Aorta (tissue), 5 donors: ENCODE data around the gene STX10. TPM values are rescaled to one million over a fixed set of nuclear protein-coding genes. Genes with fewer than 3 reads are reported as not detected.
A peak's percentile ranks its signal among the peaks of the same experiment; 100 is the strongest.

Experiments
- ATAC-seq: fragments of 200-7000 bp; cut with Tn5 transposase; one replicate; pipeline ENCODE4 v1.9.1; 2022; ENCODE audit warnings: moderate library complexity; ENCODE audit not compliant: low FRiP score
- DNase-seq, 2 donors: peaks; one replicate each; pipeline ENCODE4 v3.0.0-alpha.2; 2020
- H3K27ac ChIP-seq, 2 donors: one replicate each; pipeline ENCODE4 v1.5.1; 2013; ENCODE audit warnings: low read length in 2 of 2, mild to moderate bottlenecking in 2 of 2, moderate library complexity in 2 of 2, control low read depth in 1 of 2, inconsistent platforms in 1 of 2, low read depth in 1 of 2
- H3K27me3 ChIP-seq, 2 donors: one replicate each; pipeline ENCODE4 v1.6.1; 2013; ENCODE audit warnings: control low read depth in 1 of 2, low read length in 1 of 2, mild to moderate bottlenecking in 1 of 2, moderate library complexity in 1 of 2; ENCODE audit not compliant: insufficient read depth in 2 of 2, control insufficient read depth in 1 of 2
- H3K36me3 ChIP-seq, 2 donors: one replicate each; pipeline ENCODE4 v1.6.1; 2013; ENCODE audit warnings: control low read depth in 1 of 2, low read length in 1 of 2, mild to moderate bottlenecking in 1 of 2; ENCODE audit not compliant: insufficient read depth in 2 of 2, control insufficient read depth in 1 of 2
- H3K4me1 ChIP-seq, 2 donors: one replicate each; pipeline ENCODE4 v1.6.1; 2013; ENCODE audit warnings: low read length in 2 of 2, control low read depth in 1 of 2, mild to moderate bottlenecking in 1 of 2, moderate library complexity in 1 of 2; ENCODE audit not compliant: insufficient read depth in 2 of 2, control insufficient read depth in 1 of 2
- H3K4me3 ChIP-seq, 2 donors: one replicate each; pipeline ENCODE4 v1.5.1; 2013; ENCODE audit warnings: low read length in 2 of 2, control low read depth in 1 of 2, mild to moderate bottlenecking in 1 of 2
- H3K9me3 ChIP-seq: one replicate; pipeline ENCODE4 v1.6.1; 2013; ENCODE audit warnings: mild to moderate bottlenecking, low read length; ENCODE audit not compliant: control insufficient read depth
- WGBS, 2 donors: extraction: QIAGEN DNeasy Blood & Tissue Kit; methylation state at CpG; one replicate each; pipeline ENCODE4 v1.1.7; 2013; 5-methylcytosine and 5-hydroxymethylcytosine counted together
- intact Hi-C, 2 donors: fragments of 100-400 bp; cut with DNase I; formaldehyde crosslinking; loops; one replicate each; pipeline versions ENCODE4 v1.14.2 to v1.15.0; 2022
- polyA plus RNA-seq, 2 donors: library from polyadenylated mRNA; stranded (reverse); fragments of 200-250 nt; gene quantifications; one replicate each; pipeline ENCODE4 v1.2.3, GENCODE V29; 2013
- total RNA-seq, 2 donors: library from RNA; stranded (reverse); fragmentation: NEBNext Ultra II Directional; extraction: Animal tissue kit (Norgen Biotek cat#: 25700); gene quantifications; one replicate each; pipeline ENCODE4 v1.2.1, GENCODE V29; 2021
- donor health status: healthy with polysubstance abuse.
- donor health status: Bipolar disorder and iron deficiency.
- donor health status: DM: no; HTN: no; CAD: no.
- donor health status: DM: no; HTN: no; CAD: no.
- donor health status: DM: yes; HTN: yes; CAD: no.

STX10 gene
- total and polyA plus RNA-seq, 4 donors, result 33.0 to 105 (median 58.9) TPM

DNA sequence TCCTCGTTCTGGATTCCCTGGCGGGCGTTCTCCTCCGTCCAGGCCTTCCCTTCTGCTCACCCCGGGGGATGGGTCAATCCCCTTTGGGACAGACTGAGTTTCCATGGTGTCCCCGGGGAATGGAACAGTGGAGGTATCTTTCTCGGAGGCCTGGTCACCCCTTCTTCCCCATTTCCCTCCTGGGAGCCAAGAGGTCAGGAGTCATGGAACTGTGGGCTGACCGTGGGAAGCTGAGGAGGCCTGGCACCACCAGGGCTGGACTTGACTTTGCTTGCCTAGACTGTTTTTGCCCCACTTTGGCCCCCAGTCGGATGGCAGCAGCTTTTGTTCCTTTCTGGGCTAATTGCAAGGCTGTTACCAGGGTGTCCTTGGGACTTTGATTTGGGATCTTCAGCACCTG is 30.1 kb downstream of the STX10 start:
- Histone ChIP-seq H3K27me3 (no peaks in the 10 kb centered on the region), H3K36me3 (no peaks in the 10 kb centered on the region), H3K9me3 (no peaks in the 10 kb centered on the region), H3K4me1 (peaks cover 0 to 2% of the 10 kb centered on the region in 2 donors), H3K27ac (no peak overlapping the region), H3K4me3 (no peak overlapping the region)
- DNase-seq (no peak), ATAC-seq (no peak)
- 73% methylated on average over 9 of the region's 9 CpGs for WGBS, 2 donors
- intact Hi-C loops, result no loop called here

DNA sequence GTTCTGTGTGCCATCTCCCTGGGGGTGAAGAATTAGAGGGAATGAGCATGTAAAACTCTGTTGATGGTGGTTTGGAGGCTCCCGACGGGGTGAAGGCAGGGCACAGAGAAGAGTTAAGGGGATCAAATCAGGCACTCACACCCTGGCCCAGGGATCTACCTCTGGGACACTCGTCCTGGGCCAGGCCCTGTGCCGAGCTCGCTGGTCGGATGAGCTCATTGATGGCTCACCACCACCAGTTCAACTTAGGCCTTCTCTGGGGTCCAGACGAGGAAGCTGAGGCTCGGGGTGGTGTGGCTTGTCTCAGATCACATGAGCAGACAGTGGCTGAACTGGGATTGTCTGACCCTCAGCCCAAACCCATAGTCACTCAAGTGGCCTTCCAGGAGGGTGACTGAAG is 30.5 kb downstream of the STX10 start:
- Histone ChIP-seq H3K36me3 (no peaks in the 10 kb centered on the region), H3K27me3 (no peaks in the 10 kb centered on the region), H3K4me1 (peaks cover 0 to 2% of the 10 kb centered on the region in 2 donors), H3K4me3 (no peak overlapping the region), H3K9me3 (no peaks in the 10 kb centered on the region), H3K27ac (no peak overlapping the region)
- ATAC-seq (no peak), DNase-seq (no peak)
- intact Hi-C loops, result no loop called here
- WGBS, 2 donors, result 60 to 71% methylated on average over 8 of the region's 8 CpGs

DNA sequence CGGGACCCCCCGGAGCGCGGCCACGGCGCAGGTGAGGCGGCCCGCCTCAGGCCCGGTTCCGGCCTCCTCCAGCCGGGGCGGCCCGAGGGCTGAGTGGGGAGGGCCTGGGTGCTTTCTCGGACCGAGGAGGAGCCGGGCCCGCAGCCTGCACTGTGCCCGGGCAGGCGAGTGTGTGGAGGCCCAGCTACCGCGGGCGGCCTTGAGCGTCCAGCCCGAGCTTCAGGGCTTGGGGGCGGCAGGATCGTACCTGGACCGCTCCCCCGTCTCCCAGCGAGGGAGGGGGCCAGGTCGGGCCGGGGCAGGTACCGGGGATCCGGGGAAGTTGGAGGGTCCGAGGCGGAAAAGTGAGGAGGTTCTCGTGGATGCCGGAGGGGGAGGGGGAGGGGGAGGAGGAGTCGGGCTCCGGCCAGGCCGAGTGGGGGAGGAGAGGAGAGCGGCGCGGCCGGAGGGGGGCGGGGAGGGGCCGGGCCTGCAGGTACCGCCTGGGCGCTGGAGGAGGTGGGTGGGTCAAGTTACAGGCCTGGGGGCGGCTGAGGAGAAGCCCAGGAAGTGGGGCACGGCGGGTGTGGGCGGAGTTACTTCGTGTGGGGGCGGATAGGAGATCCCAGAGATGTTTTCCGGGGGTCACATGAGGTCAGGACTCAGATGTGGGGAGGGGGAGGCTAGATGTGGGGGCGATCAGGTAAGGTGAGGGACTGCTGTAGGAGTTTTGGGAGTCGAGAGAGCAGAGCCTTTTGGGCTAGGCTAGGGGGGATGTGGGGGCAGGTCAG is 31.6 kb downstream of the STX10 start:
- H3K9me3 ChIP-seq, result no peaks in the 10 kb centered on the region
- intact Hi-C loops, result no loop called here
- peak overlapping the region; percentile 86 to 94 for H3K4me3 ChIP-seq
- no peaks in the 10 kb centered on the region for H3K36me3 ChIP-seq
- peak; percentile 69 to 82 for DNase-seq
- H3K4me1 ChIP-seq, result peaks cover 0 to 2% of the 10 kb centered on the region in 2 donors
- no peak for ATAC-seq
- peak overlapping the region in 1 of 2 donors; percentile 38 for H3K27ac ChIP-seq
- 1% methylated on average over 36 to 57 of the region's 57 CpGs for WGBS, 2 donors
- no peaks in the 10 kb centered on the region for H3K27me3 ChIP-seq

DNA sequence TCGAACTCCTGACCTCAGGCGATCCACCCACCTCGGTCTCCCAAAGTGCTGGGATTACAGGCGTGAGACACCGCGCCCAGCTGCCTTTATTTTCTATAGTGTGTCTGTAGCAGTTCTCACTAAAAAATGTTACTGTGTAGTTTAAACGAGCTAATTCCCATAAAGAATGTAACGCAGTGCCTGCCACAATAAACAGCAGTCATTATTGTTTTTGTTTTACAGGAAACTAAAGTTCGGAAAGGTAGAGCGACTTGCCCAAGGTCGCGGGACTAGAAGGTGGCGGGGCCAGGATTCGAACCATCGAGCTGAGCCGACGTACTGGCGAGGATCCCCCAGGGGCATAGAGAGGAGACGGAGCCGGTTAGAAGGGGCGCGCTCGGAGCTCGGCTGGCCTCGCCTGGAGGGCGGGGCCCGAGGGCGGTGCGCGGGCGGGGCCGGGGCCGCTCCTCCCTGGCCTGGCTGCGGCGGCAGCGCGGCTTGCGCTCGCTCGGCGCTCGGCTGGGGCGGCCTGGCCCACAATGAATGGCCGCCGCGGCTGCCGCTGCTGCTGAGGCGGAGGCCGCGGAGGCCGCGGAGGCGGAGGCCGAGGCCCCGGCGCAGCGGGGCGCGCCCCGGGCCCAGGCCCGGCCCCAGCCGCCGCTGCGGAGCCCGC is 32.3 kb downstream of the STX10 start, which contains the start of gene NACC1:
NACC1 (plus strand) TSS at position 493 of the 652 bp plus-strand sequence. CDS start 16,944 bp downstream, outside the sequence.
- H3K27me3 ChIP-seq, result no peaks in the 10 kb centered on the region

DNA sequence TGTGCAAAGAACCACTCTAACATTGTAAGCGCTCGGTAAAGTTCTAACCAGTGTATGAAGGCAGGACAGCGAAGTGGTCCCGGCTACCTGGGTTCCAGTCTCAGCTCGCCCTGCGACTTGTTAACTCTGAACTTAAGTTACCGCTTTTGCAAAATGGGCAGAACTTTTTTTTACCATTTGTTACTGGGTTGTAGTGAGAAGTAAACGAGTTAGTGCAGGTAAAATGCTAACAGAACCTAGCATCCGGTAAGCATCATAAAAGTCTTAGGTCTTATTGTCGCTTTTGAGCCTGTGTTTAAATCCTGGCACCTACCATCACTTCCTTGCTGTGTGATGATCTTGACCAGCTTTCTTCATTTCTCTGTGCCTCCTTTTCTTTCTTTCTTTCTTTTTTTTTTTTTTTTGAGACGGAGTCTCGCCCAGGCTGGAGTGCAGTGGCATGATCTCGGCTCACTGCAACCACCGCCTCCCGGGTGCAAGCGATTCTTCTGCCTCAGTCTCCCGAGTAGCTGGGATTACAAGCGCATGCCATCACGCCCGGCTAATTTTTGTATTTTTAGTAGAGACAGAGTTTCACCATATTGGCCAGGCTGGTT is 32.9 kb downstream of the STX10 start:
- ATAC-seq, result peak; percentile 21
- peaks cover 0 to 2% of the 10 kb centered on the region in 2 donors for H3K4me1 ChIP-seq
- peak overlapping the region; percentile 22 to 44 for H3K4me3 ChIP-seq
- peaks cover 0 to 3% of the 10 kb centered on the region in 2 donors for H3K36me3 ChIP-seq
- H3K9me3 ChIP-seq, result no peaks in the 10 kb centered on the region
- no peaks in the 10 kb centered on the region for H3K27me3 ChIP-seq
- DNase-seq, result no peak
- WGBS, 2 donors, result 5 to 7% methylated on average over 20 of the region's 20 CpGs
- H3K27ac ChIP-seq, result peak overlapping the region in 1 of 2 donors; percentile 14
- intact Hi-C loops, result loop anchor here in 1 of 2 donors (2.0 kb wide), 1 partner anchor 34 kb away; the partner anchor contains the start of genes IER2 and STX10

More for the DNA sequence above, 32.3 kb downstream of the STX10 start, which contains the start of gene NACC1:
- H3K9me3 ChIP-seq, result no peaks in the 10 kb centered on the region
- peak within 1 kb of the TSS; percentile 86 to 94 for H3K4me3 ChIP-seq
- intact Hi-C loops, result loop anchor here in 1 of 2 donors (2.0 kb wide), 1 partner anchor 33 kb away; the partner anchor contains the start of genes IER2 and STX10
- H3K36me3 ChIP-seq, result peaks cover 0 to under 1% of the 10 kb centered on the region in 2 donors
- DNase-seq (peak; percentile 93 to 95), ATAC-seq (peak; percentile 97)
- H3K27ac ChIP-seq, result peak within 1 kb of the TSS in 1 of 2 donors; percentile 38
- H3K4me1 ChIP-seq, result peaks cover 0 to 2% of the 10 kb centered on the region in 2 donors
- 2% methylated on average over 53 to 65 of the region's 65 CpGs for WGBS, 2 donors

DNA sequence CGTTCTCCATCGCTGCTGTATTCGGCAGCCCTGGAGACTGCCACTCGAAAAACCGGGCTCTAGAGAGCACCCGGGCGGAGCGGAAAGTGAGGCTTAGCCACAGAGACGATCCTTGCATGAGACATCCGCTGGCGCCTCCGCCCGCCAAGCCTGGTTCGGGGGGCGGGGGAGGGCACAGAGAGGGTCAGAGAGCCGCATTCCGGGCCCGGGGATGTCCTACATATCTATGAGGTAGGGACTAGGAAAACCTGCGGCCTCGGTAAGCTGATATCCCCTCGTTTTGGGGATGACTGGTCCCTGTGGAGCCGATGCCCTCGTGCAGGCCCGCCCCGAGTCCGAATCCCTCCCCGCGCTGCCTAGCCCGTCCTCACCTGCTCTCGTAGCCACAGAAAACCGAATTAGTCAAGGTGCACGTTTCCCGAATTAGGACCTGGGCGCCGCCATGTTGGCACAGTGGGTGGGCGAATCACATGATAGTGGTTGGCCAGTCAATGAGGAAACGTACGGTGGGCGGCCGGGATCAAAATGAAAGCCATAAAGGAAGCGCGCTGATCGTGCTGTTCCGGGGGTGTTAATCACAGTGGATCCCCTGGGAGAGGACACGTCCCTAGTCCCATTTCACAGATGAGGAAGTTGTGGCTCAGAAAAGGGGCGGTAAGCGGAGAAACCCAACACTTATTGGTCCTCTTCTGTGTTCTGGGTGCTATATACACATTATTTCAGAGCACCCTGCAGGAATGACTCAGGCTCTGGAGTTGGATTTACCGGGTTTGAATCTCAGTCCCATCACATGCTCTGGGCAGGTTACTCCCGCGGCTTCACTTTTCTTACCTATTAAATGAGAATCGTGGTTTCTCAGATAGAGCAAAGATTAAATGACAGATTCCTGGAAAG is 33.6 kb downstream of the STX10 start, which contains the start of gene TRMT1:
TRMT1 (minus strand) TSS at position 459 of the 894 bp plus-strand sequence; CDS start at position 118, 341 bp downstream.
- Histone ChIP-seq H3K27ac (peak within 1 kb of the TSS in 1 of 2 donors; percentile 14), H3K4me3 (peak within 1 kb of the TSS; percentile 48 to 63), H3K27me3 (no peaks in the 10 kb centered on the region), H3K36me3 (peaks cover 0 to 3% of the 10 kb centered on the region in 2 donors), H3K9me3 (no peaks in the 10 kb centered on the region), H3K4me1 (peaks cover 0 to 2% of the 10 kb centered on the region in 2 donors)
- 0 to 1% methylated on average over 51 of the region's 51 CpGs for WGBS, 2 donors
- ATAC-seq, result peak; percentile 91
- intact Hi-C loops, result loop anchor here in 1 of 2 donors (2.0 kb wide), 1 partner anchor 34 kb away; the partner anchor contains the start of genes IER2 and STX10
- DNase-seq, result peak; percentile 96 to 97

DNA sequence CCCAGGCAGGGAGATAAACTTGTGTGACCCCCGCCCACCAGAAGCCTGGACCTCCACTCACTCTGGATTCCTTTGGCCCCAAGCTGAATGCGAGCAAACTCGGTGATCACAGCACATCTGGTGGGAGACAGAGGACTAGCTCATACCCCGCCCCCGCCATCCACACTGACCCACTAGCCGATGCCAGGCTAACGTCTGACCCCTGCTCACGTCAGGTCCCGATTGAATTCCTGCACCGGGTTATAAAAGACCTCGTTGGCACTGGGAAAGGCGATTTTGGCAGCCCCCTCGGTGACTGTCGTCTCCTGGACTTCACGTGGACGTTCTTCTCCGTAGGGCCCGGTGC is 34.3 kb downstream of the STX10 start:
- intact Hi-C loops, result loop anchor here in 1 of 2 donors (2.0 kb wide), 1 partner anchor 35 kb away; the partner anchor contains the start of genes IER2 and STX10
- no peak for ATAC-seq
- DNase-seq, result no peak
- H3K4me1 ChIP-seq, result peaks cover 0 to 2% of the 10 kb centered on the region in 2 donors
- 1% methylated on average over 18 of the region's 18 CpGs for WGBS, 2 donors
- no peaks in the 10 kb centered on the region for H3K27me3 ChIP-seq
- H3K27ac ChIP-seq, result no peak overlapping the region
- H3K9me3 ChIP-seq, result no peaks in the 10 kb centered on the region
- H3K4me3 ChIP-seq, result peak overlapping the region; percentile 48 to 63
- H3K36me3 ChIP-seq, result peaks cover 0 to 3% of the 10 kb centered on the region in 2 donors
